ENCODE measurements around the gene STIM2.
A peak's percentile ranks its signal among the peaks of the same experiment; 100 is the strongest.

STIM2 gene

GRCh38 chr4:26859762-26860156 lies 882 bp upstream of the STIM2 start:
- TF ChIP-seq RAD21 (IDR thresholded peaks at IDR 0.05; ENCODE audit: low read depth) (no peak), TCF12 (IDR thresholded peaks at IDR 0.05; ENCODE audit: low read depth) (no peak), TAF1 (IDR thresholded peaks at IDR 0.05; ENCODE audit: low read depth) (no peak), CEBPB (IDR thresholded peaks at IDR 0.05) (no peak), TEAD4 (IDR thresholded peaks at IDR 0.05) (no peak), MAX (IDR thresholded peaks at IDR 0.05) (no peak), ZBTB7A (IDR thresholded peaks at IDR 0.05; ENCODE audit: low read depth) (no peak), YY1 (IDR thresholded peaks at IDR 0.05; ENCODE audit: low read depth) (no peak), REST (IDR thresholded peaks at IDR 0.05; ENCODE audit: low read depth) (no peak), CREB1 (IDR thresholded peaks at IDR 0.05; ENCODE audit: low read depth) (no peak), FOXM1 (IDR thresholded peaks at IDR 0.05; ENCODE audit: borderline replicate concordance, low read depth) (no peak), USF1 (IDR thresholded peaks at IDR 0.05) (no peak)

GRCh38 chr4:26860922-26861433 lies 337 bp downstream of the STIM2 start:
- no peak for TF ChIP-seq EGR1 (IDR thresholded peaks at IDR 0.05)
- TF ChIP-seq RAD21 (IDR thresholded peaks at IDR 0.05; ENCODE audit: low read depth), result no peak
- no peak for TF ChIP-seq CREB1 (IDR thresholded peaks at IDR 0.05; ENCODE audit: low read depth)
- no peak for TF ChIP-seq NFIC (IDR thresholded peaks at IDR 0.05)
- no peak for TF ChIP-seq REST (IDR thresholded peaks at IDR 0.05; ENCODE audit: low read depth)
- TF ChIP-seq MAX (IDR thresholded peaks at IDR 0.05), result no peak
- no peak for TF ChIP-seq EP300 (IDR thresholded peaks at IDR 0.05; ENCODE audit: borderline replicate concordance)
- no peak for TF ChIP-seq FOXM1 (IDR thresholded peaks at IDR 0.05; ENCODE audit: borderline replicate concordance, low read depth)
- no peak for TF ChIP-seq YY1 (IDR thresholded peaks at IDR 0.05; ENCODE audit: low read depth)

- no peak for TF ChIP-seq FOXM1 (IDR thresholded peaks at IDR 0.05; ENCODE audit: borderline replicate concordance, low read depth)
- no peak for TF ChIP-seq YY1 (IDR thresholded peaks at IDR 0.05; ENCODE audit: low read depth)
- no peak for TF ChIP-seq TEAD4 (IDR thresholded peaks at IDR 0.05)
- no peak for TF ChIP-seq ZBTB7A (IDR thresholded peaks at IDR 0.05; ENCODE audit: low read depth)
- no peak for TF ChIP-seq USF1 (IDR thresholded peaks at IDR 0.05)
- peak; percentile 30; the same call in 1 of the 2 replicates for TF ChIP-seq TAF1 (IDR thresholded peaks at IDR 0.05; ENCODE audit: low read depth)
- no peak for TF ChIP-seq EGR1 (IDR thresholded peaks at IDR 0.05)
- TF ChIP-seq NFIC (IDR thresholded peaks at IDR 0.05), result no peak
- peak; percentile 52 for TF ChIP-seq MAX (IDR thresholded peaks at IDR 0.05)
- TF ChIP-seq CEBPB (IDR thresholded peaks at IDR 0.05), result no peak
Measured at GRCh38 chr4:26861434-26862186, 969 bp downstream of the STIM2 start.

GRCh38 chr4:26862381-26862915 lies 1.8 kb downstream of the STIM2 start:
- TF ChIP-seq TCF12 (IDR thresholded peaks at IDR 0.05; ENCODE audit: low read depth), result no peak
- no peak for TF ChIP-seq TAF1 (IDR thresholded peaks at IDR 0.05; ENCODE audit: low read depth)
- TF ChIP-seq CEBPB (IDR thresholded peaks at IDR 0.05), result no peak
- TF ChIP-seq TEAD4 (IDR thresholded peaks at IDR 0.05), result no peak
- no peak for TF ChIP-seq FOXM1 (IDR thresholded peaks at IDR 0.05; ENCODE audit: borderline replicate concordance, low read depth)
- TF ChIP-seq USF1 (IDR thresholded peaks at IDR 0.05), result no peak
- TF ChIP-seq REST (IDR thresholded peaks at IDR 0.05; ENCODE audit: low read depth), result no peak
- no peak for TF ChIP-seq EP300 (IDR thresholded peaks at IDR 0.05; ENCODE audit: borderline replicate concordance)
- TF ChIP-seq CREB1 (IDR thresholded peaks at IDR 0.05; ENCODE audit: low read depth), result no peak
